Testis (tissue), 3 donors: ENCODE data around the gene PM20D1. TPM values are rescaled to one million over a fixed set of nuclear protein-coding genes. Genes with fewer than 3 reads are reported as not detected.

Source experiments
- DNase-seq: peaks from one replicate; pipeline ENCODE4 v3.0.0-alpha.2; 2019
- H3K27ac ChIP-seq, 2 donors: fragments of 200-600 bp; sonication (generic); one replicate each; pipeline ENCODE4 v1.5.1; 2019
- H3K27me3 ChIP-seq: fragments of 200-600 bp; sonication (generic); one replicate; pipeline ENCODE4 v1.5.1; 2019
- H3K36me3 ChIP-seq: fragments of 200-600 bp; sonication (generic); one replicate; pipeline ENCODE4 v1.5.1; 2017; ENCODE audit warnings: low read depth; ENCODE audit errors: missing control alignments
- H3K4me1 ChIP-seq: fragments of 200-600 bp; sonication (generic); one replicate; pipeline ENCODE4 v1.5.1; 2019
- H3K4me3 ChIP-seq, 2 donors: fragments of 200-600 bp; sonication (generic); one replicate each; pipeline ENCODE4 v1.5.1; 2017 to 2019
- H3K9me3 ChIP-seq: fragments of 200-600 bp; sonication (generic); one replicate; pipeline ENCODE4 v1.5.1; 2017
- POLR2A ChIP-seq: fragments of 450-650 bp; IDR thresholded peaks from one replicate; pipeline ENCODE4 v1.6.1; 2017; ENCODE audit warnings: antibody characterized with exemption, mild to moderate bottlenecking, moderate library complexity
- WGBS, 2 donors: methylation state at CpG; one replicate each; pipeline ENCODE4 v1.1.5; 2018; 5-methylcytosine and 5-hydroxymethylcytosine counted together
- intact Hi-C: fragments of 100-400 bp; cut with DNase I; formaldehyde crosslinking; loops from one replicate; pipeline ENCODE4 v1.15.1; 2023; ENCODE audit warnings: low total_unique reads
- polyA plus RNA-seq: library from polyadenylated mRNA; stranded (reverse); fragments of 350-450 nt; fragmentation: Illumina TruSeq; extraction: RNeasy Lipid Tissue Mini Kit (QIAGEN cat#74804); gene quantifications from one replicate; pipeline ENCODE4 v1.2.3, GENCODE V29; 2014; ENCODE audit warnings: low read depth, low replicate concordance; ENCODE audit not compliant: insufficient read depth
- total RNA-seq, 2 donors: library from RNA; depleted of rRNA; stranded (reverse); fragments of >200 nt; gene quantifications; one replicate each; pipeline ENCODE4 v1.2.3, GENCODE V29; 2016
- TF ChIP-seq, protein P1 (sequence below), 3 experiments: fragments of 450-650 bp in 2 of 3; fragments of 200-600 bp in 1 of 3; sonication (generic) in 1 of 3; IDR thresholded peaks; one replicate each; pipeline ENCODE4 v1.5.1; 2016 to 2019; ENCODE audit warnings: antibody characterized with exemption in 3 of 3, mild to moderate bottlenecking in 2 of 3, moderate library complexity in 1 of 3

PM20D1 gene
- total and polyA plus RNA-seq, 3 donors from 2014 or later: 0.71 to 1.7 (median 0.81) TPM

GRCh38 chr1:205787287-205787916, 62.5 kb downstream of the PM20D1 start:
- H3K27ac ChIP-seq: no peak overlapping the region
- WGBS, 2 donors: 75 to 76% methylated on average over 10 of the region's 10 CpGs
- H3K9me3 ChIP-seq: no peaks in the 10 kb centered on the region
- no peak for DNase-seq
- H3K4me3 ChIP-seq: no peak overlapping the region
- no peaks in the 10 kb centered on the region for H3K27me3 ChIP-seq
- no peaks in the 10 kb centered on the region for H3K36me3 ChIP-seq
- intact Hi-C loops: no loop called here
- no peaks in the 10 kb centered on the region for H3K4me1 ChIP-seq
- TF ChIP-seq, protein P1, sequence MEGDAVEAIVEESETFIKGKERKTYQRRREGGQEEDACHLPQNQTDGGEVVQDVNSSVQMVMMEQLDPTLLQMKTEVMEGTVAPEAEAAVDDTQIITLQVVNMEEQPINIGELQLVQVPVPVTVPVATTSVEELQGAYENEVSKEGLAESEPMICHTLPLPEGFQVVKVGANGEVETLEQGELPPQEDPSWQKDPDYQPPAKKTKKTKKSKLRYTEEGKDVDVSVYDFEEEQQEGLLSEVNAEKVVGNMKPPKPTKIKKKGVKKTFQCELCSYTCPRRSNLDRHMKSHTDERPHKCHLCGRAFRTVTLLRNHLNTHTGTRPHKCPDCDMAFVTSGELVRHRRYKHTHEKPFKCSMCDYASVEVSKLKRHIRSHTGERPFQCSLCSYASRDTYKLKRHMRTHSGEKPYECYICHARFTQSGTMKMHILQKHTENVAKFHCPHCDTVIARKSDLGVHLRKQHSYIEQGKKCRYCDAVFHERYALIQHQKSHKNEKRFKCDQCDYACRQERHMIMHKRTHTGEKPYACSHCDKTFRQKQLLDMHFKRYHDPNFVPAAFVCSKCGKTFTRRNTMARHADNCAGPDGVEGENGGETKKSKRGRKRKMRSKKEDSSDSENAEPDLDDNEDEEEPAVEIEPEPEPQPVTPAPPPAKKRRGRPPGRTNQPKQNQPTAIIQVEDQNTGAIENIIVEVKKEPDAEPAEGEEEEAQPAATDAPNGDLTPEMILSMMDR (IDR thresholded peaks at IDR 0.05): no peak
- no peak for TF ChIP-seq POLR2A

DNA sequence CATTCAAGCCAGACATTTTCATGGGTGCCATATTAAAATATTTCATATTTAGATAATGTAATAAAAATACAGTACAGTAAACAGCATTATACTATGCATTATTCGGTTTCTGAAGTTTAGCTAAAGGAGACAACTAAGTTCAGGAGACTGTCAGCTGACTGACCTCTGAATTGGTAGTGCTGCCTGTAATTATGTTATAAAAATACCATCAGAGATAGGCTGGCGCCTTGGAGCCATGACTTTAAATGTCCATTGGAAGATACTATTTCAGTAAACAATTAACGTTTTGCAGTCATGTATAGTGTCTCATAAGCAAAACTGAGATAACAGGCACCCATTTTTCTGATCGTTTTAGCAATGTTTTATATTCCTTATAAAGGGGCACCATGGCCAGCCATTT, 63.3 kb downstream of the PM20D1 start:
- intact Hi-C loops: no loop called here
- Histone ChIP-seq H3K36me3 (no peaks in the 10 kb centered on the region), H3K4me3 (no peak overlapping the region), H3K27me3 (no peaks in the 10 kb centered on the region), H3K27ac (no peak overlapping the region), H3K9me3 (no peaks in the 10 kb centered on the region), H3K4me1 (no peaks in the 10 kb centered on the region)
- TF ChIP-seq, protein P1 (IDR thresholded peaks at IDR 0.05): no peak
- no peak for TF ChIP-seq POLR2A
- DNase-seq: no peak
- WGBS, 2 donors: 65 to 66% methylated on average over 4 of the region's 4 CpGs

GRCh38 chr1:205785446-205785845, 64.5 kb downstream of the PM20D1 start:
- DNase-seq: no peak
- Histone ChIP-seq H3K9me3 (no peaks in the 10 kb centered on the region), H3K36me3 (no peaks in the 10 kb centered on the region), H3K4me1 (no peaks in the 10 kb centered on the region), H3K27ac (no peak overlapping the region), H3K4me3 (no peak overlapping the region), H3K27me3 (no peaks in the 10 kb centered on the region)
- 92 to 96% methylated on average over 9 of the region's 9 CpGs for whole genome bisulfite sequencing, 2 donors
- intact Hi-C loops: no loop called here
- TF ChIP-seq, protein P1 (IDR thresholded peaks at IDR 0.05): no peak
- TF ChIP-seq POLR2A: no peak

- DNase-seq: no peak
- Histone ChIP-seq H3K9me3 (no peaks in the 10 kb centered on the region), H3K36me3 (no peaks in the 10 kb centered on the region), H3K4me3 (no peak overlapping the region), H3K27me3 (no peaks in the 10 kb centered on the region), H3K4me1 (no peaks in the 10 kb centered on the region), H3K27ac (no peak overlapping the region)
- intact Hi-C loops: no loop called here
- 50 to 60% methylated on average over 4 of the region's 4 CpGs for WGBS, 2 donors
- TF ChIP-seq, protein P1 (IDR thresholded peaks at IDR 0.05): no peak
- no peak for TF ChIP-seq POLR2A
Observed at GRCh38 chr1:205783904-205784303, 66.0 kb downstream of the PM20D1 start.

GRCh38 chr1:205783433-205783795, 66.5 kb downstream of the PM20D1 start:
- no peaks in the 10 kb centered on the region for H3K27me3 ChIP-seq
- H3K27ac ChIP-seq: no peak overlapping the region
- H3K9me3 ChIP-seq: no peaks in the 10 kb centered on the region
- H3K4me1 ChIP-seq: no peaks in the 10 kb centered on the region
- TF ChIP-seq POLR2A: no peak
- TF ChIP-seq, protein P1 (IDR thresholded peaks at IDR 0.05): no peak
- no peaks in the 10 kb centered on the region for H3K36me3 ChIP-seq
- intact Hi-C loops: no loop called here
- no peak overlapping the region for H3K4me3 ChIP-seq
- DNase-seq: no peak
